NT2/D1 (cell line): ENCODE data around the gene ATPAF1.

Experiments
- DNase-seq: peaks from one replicate; pipeline ENCODE4 v3.0.0-alpha.2; 2011; ENCODE audit warnings: low read depth, low spot score
- H3K27me3 ChIP-seq: 2 replicates; pipeline ENCODE4 v1.6.0; 2011; ENCODE audit warnings: mild to moderate bottlenecking; ENCODE audit not compliant: insufficient read length, insufficient read depth
- H3K36me3 ChIP-seq: 2 replicates; pipeline ENCODE4 v1.6.1; 2011; ENCODE audit warnings: mild to moderate bottlenecking, low read length, mixed read lengths; ENCODE audit not compliant: insufficient read depth, insufficient read length
- H3K4me1 ChIP-seq: 2 replicates; pipeline ENCODE4 v1.5.1; 2011; ENCODE audit not compliant: insufficient read depth, insufficient read length
- H3K4me3 ChIP-seq: 2 replicates; pipeline ENCODE4 v1.5.1; 2011; ENCODE audit warnings: low read depth; ENCODE audit not compliant: insufficient read length
- H3K9ac ChIP-seq: 2 replicates; pipeline ENCODE4 v1.6.0; 2011; ENCODE audit warnings: low read depth; ENCODE audit not compliant: insufficient read length
- H3K9me3 ChIP-seq: 2 replicates; pipeline ENCODE4 v1.5.1; 2011; ENCODE audit warnings: mild to moderate bottlenecking, low read length; ENCODE audit not compliant: insufficient read depth
- SUZ12 ChIP-seq: IDR thresholded peaks from 2 replicates; pipeline ENCODE4 v1.6.1; 2011; ENCODE audit not compliant: insufficient read length, insufficient read depth; ENCODE audit errors: extremely low read depth
- YY1 ChIP-seq: IDR thresholded peaks from 2 replicates; pipeline ENCODE4 v1.6.1; 2011; ENCODE audit not compliant: insufficient read length, insufficient read depth
- ZNF274 ChIP-seq: IDR thresholded peaks from 2 replicates; pipeline ENCODE4 v1.6.1; 2011; ENCODE audit warnings: mild to moderate bottlenecking, low read depth, low read length

ATPAF1 gene

DNA sequence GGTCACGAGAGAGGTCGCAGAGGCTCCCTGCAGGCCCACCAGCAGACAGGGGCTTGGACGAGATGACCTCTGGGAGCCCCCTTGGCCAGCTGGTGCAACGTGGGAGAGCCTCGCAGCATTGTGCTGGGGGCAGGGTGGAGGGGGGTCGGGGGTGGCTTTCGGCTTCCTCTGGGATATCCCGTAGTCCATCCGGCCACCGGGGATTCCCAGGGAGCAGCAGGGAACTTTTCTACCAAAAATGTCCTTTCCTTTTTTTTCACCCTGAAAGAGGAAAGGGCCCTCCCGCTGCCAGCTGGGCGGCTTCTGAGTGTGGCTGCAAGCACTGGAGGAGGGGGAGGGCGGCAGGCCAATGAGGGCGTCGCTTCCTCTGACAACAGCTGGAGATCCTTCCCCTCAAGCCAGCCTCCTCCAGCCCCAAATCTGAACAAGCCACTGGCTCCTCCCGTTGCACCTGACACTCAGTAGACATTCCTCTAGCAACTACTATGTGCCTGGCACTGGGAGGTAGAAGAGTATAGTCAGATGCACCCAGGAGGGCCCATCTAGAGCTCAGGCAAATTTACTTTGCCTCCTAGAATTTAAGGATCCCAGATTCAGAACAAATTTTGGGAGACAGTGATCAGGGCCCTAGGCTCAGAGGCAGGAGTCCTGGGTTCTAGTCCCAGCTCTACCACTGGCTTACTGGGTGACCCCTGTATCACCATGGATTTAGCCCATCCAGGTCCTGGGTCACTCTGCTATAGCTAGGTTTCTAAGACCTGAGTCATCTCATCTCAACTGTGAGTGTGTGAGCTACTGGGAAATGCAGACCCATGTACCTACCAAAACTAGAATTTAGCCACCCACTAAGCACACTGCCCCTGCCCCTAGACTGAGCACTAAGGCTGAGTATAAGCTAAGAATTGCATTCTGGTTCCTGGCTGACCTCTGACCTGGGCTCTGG, 54.2 kb downstream of the ATPAF1 start:
- Histone ChIP-seq H3K9me3 (no peaks in the 10 kb centered on the region), H3K4me3 (no peak overlapping the region), H3K27me3 (peaks cover 36% of the 10 kb centered on the region), H3K36me3 (peaks cover 6% of the 10 kb centered on the region), H3K9ac (peak overlapping the region; percentile 8), H3K4me1 (peaks cover 37% of the 10 kb centered on the region)
- peak; percentile 77 for DNase-seq
- TF ChIP-seq SUZ12: no peak
- TF ChIP-seq YY1: no peak
- no peak for TF ChIP-seq ZNF274

- no peaks in the 10 kb centered on the region for H3K9me3 ChIP-seq
- peak overlapping the region; percentile 0 for H3K9ac ChIP-seq
- no peak for DNase-seq
- H3K36me3 ChIP-seq: peaks cover 13% of the 10 kb centered on the region
- H3K4me3 ChIP-seq: no peak overlapping the region
- H3K4me1 ChIP-seq: peaks cover 37% of the 10 kb centered on the region
- TF ChIP-seq YY1 (no peak), ZNF274 (no peak), SUZ12 (no peak)
- peaks cover 28% of the 10 kb centered on the region for H3K27me3 ChIP-seq
These were observed 55.1 kb downstream of the ATPAF1 start for GRCh38 chr1:46612937-46613660.

- H3K36me3 ChIP-seq: peaks cover 15% of the 10 kb centered on the region
- DNase-seq: no peak
- no peak overlapping the region for H3K9ac ChIP-seq
- H3K4me3 ChIP-seq: no peak overlapping the region
- TF ChIP-seq ZNF274 (no peak), SUZ12 (no peak), YY1 (no peak)
- peaks cover 15% of the 10 kb centered on the region for H3K27me3 ChIP-seq
- H3K4me1 ChIP-seq: peaks cover 32% of the 10 kb centered on the region
- H3K9me3 ChIP-seq: no peaks in the 10 kb centered on the region
These were observed 56.4 kb downstream of the ATPAF1 start for GRCh38 chr1:46611691-46612221.

DNA sequence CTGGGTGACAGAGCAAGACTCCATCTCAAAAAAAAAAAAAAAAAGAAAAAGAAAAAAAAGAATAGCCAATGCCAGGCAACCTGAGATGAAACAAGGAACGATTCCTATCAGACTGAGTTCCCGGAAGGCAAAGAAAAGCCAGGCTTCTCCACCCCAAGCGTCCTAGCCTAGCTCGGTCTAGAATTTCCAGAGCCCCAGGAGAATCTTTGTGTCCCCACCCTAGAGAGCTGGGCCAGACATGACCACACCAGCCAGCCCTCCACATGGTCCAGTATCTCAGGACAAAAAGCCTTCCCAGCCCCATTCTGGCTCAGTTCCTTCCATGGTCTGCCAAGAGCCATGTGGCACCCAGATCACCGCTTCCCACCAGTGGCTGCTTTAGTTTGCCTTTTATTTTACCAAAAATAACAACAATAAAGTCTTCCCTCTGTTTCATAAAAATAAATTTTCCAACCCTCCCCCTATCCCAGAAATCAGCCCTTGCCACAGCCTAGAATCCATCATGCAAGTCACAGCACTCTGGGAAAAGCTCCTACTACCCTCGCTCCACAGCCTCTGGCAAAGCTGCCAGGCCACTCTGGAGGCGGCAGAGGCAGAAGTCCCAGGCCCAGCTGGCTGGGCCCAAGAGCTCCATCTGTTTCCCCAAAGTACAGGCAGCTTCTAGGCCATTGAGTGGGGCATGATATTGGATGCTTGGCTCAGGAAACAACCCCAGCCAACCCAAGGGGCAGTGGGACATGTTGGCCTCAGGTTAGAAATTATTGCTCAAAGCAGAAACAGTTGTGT, 60.6 kb downstream of the ATPAF1 start:
- H3K9ac ChIP-seq: no peak overlapping the region
- TF ChIP-seq YY1: no peak
- TF ChIP-seq SUZ12: no peak
- no peak for TF ChIP-seq ZNF274

DNA sequence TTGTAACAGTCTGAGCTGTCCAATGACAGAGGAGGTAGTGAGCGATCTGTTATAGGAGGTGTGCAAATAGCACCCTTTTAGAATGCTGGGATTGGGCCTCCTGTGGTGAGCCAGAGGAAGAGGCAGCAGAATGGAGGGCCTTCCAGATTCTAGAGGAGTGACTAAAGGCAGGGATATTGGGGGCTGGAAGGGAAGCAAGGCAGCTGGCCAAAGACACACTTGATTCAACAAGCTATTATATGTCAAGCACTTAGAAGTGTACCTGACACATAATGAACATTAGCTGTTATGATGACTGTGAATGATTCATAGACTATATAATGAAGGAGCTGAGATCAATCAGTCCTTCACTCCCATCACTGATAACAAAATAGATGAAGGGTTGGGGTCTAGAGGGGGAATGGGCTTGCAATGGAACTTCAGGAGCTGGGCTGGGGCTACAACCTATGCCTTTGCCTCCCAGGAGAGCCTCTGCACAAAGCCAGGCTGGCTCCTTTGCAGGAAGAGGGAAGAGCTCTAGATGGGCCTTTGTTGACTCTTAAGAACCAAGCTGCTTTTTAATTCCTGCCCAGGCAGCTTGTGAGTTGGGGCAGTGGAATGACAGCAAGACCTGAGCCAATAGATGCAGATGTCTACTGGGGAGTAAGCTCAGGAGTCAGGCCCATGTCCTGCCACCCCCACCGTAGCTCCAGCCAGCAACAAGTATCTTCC, 61.8 kb downstream of the ATPAF1 start:
- no peaks in the 10 kb centered on the region for H3K9me3 ChIP-seq
- peaks cover 18% of the 10 kb centered on the region for H3K36me3 ChIP-seq
- peaks cover 10% of the 10 kb centered on the region for H3K4me1 ChIP-seq
- TF ChIP-seq YY1 (no peak), ZNF274 (no peak), SUZ12 (no peak)
- H3K9ac ChIP-seq: no peak overlapping the region
- no peak overlapping the region for H3K4me3 ChIP-seq
- no peak for DNase-seq
- H3K27me3 ChIP-seq: peaks cover 7% of the 10 kb centered on the region

More for the DNA sequence above, 60.6 kb downstream of the ATPAF1 start:
- peaks cover 7% of the 10 kb centered on the region for H3K27me3 ChIP-seq
- H3K9me3 ChIP-seq: no peaks in the 10 kb centered on the region
- H3K4me3 ChIP-seq: no peak overlapping the region
- H3K4me1 ChIP-seq: peaks cover 19% of the 10 kb centered on the region
- no peak for DNase-seq
- peaks cover 15% of the 10 kb centered on the region for H3K36me3 ChIP-seq

DNA sequence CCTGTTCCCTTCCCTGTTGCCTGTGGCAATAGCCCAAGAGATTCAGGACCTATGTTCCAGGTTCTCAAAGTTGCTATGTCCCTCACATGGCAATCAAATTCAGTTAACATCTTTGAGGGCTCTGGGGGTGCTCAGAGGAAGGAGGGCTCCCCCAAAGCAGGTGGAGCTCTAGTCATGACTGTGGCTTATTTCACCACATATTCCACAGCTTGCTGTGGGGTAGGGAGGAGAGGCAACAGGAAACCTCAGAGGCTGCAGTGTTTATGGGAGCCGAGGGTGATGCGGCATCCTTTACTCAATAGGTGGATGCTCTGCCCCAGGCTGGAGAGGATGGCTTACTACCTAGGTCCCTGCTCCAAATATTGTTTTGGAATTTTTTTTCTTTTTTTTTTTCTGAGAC, 62.9 kb downstream of the ATPAF1 start:
- peaks cover 21% of the 10 kb centered on the region for H3K36me3 ChIP-seq
- H3K4me3 ChIP-seq: no peak overlapping the region
- peaks cover 10% of the 10 kb centered on the region for H3K4me1 ChIP-seq
- no peak for TF ChIP-seq SUZ12
- no peak for TF ChIP-seq YY1
- TF ChIP-seq ZNF274: no peak
- H3K27me3 ChIP-seq: peaks cover 7% of the 10 kb centered on the region
- peak overlapping the region; percentile 7 for H3K9ac ChIP-seq
- DNase-seq: no peak
- H3K9me3 ChIP-seq: no peaks in the 10 kb centered on the region
